Stimulated activated CD8-positive, alpha-beta memory T cell treated with anti-CD3 and anti-CD28 coated beads, Interleukin-15, amount 100 ng/mL, for 1 hour (primary cell): ENCODE results near the gene WDR7.
"Not testable (repeated sequence)": the region's sequence is repeated elsewhere in the genome, so short reads cannot be mapped to it uniquely, and the experiment has no call there.

Experiments
- DNase-seq: peaks from one replicate; pipeline ENCODE4 v3.0.0-alpha.2; 2020; ENCODE audit warnings: low read depth

The WDR7 gene

GRCh38 chr18:56654280-56654679 is 3.1 kb downstream of the WDR7 start:
- DNase-seq, result not testable (repeated sequence)

GRCh38 chr18:56658261-56658660 is 7.1 kb downstream of the WDR7 start:
- no peak for DNase-seq

- DNase-seq, result no peak
Measured at GRCh38 chr18:56659111-56659510, 8.0 kb downstream of the WDR7 start.

DNA sequence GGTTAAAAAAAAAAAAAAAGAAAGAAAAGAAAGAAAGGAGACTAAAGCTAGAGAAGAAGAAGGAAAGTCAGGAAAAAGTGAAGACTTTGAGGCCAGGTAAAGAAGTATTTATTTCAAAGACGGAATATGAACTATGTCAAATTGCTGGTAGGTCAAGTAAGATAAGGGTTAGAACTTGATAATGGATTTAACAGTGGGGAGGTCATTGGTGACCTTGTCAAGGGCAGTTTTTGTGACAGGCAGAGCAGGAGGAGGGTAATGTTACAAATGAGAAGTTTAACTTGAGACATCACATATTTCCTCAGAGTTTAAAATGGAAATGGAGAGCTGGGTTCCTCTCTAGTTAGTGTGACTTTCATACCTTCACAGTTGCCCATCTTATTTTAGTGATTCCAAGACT is 9.5 kb downstream of the WDR7 start:
- no peak for DNase-seq

GRCh38 chr18:56661360-56662062 is 10.4 kb downstream of the WDR7 start:
- DNase-seq, result no peak

- no peak for DNase-seq
Measured at GRCh38 chr18:56662063-56662408, 10.9 kb downstream of the WDR7 start.

DNA sequence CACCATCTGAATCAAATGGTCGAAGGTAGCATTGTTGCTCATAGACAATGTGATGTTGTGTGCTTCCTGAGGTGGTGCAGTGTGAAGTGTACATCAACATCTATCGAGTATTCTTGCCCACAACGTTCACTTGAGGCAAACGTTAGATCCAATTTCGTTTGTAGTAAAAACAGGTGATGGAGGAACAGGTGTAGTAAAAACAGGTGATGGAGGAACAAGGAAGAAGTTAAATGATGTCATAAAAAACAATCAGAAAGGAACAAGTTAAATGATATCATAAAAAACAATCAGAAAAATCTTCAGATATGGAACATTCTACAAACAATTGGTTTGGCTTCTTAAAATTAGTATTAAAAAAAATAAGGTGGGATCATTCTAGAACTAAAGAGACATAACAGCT is 11.3 kb downstream of the WDR7 start:
- DNase-seq, result no peak

DNA sequence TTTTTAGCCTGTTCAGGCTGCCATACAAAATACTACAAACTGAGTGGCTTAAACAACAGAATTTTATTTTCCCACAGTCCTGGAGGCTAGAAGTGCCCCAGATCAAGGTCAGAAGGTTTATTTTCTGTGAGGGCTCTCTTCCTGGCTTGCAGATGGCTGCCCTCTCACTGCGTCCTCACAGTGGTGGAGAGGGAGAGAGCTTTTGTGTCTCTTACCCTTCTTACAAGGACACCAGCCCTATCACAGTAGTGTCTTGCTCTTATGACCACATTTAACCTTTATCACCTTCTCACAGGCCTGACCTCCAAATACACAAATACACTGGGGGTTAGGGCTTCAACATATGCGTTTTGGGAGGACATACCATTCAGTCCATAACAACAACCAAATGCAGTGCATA is 11.7 kb downstream of the WDR7 start:
- no peak for DNase-seq

- DNase-seq, result no peak
Measured at GRCh38 chr18:56672391-56672790, 21.2 kb downstream of the WDR7 start.

DNA sequence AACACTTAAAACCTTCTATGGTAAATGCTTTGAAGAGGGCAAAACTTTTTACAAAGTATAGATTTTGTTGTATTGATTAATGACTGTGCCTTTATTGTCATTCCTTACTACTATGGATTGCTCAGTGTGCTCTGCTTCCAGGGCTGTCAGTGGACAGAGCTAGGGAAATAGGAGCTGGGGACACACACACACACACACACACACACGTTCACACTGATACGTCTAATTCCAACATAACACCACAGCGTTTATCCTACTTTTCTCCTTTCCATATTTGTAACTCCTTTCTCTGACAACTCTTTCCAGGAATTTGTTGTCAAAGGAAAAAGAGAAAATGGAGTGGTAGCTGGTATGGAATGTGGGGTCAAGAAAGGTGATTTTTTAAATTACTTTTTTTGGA is 21.8 kb downstream of the WDR7 start:
- DNase-seq, result no peak

DNA sequence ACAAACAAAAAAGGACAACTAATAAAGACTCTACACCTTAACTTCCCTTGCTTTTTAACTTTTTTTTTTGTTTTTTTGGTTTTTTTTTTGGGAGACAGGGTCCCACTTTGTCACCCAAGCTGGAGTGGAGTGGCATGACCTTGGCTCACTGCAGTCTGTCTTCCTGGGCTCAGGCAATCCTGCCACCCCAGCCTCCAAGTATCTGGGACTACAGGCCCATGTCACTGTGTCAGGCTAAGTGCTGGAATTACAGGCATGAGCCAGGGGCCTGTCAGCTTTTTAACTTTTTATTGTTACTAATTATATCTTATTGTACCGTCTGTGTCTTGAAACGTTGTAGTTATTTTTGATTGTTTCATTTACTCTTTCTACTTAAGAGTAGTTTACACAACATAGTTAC is 25.5 kb downstream of the WDR7 start:
- no peak for DNase-seq

- DNase-seq, result no peak
Measured at GRCh38 chr18:56678836-56679565, 27.8 kb downstream of the WDR7 start.

GRCh38 chr18:56684277-56684676 is 33.1 kb downstream of the WDR7 start:
- no peak for DNase-seq

GRCh38 chr18:56691530-56691929 is 40.4 kb downstream of the WDR7 start:
- no peak for DNase-seq

DNA sequence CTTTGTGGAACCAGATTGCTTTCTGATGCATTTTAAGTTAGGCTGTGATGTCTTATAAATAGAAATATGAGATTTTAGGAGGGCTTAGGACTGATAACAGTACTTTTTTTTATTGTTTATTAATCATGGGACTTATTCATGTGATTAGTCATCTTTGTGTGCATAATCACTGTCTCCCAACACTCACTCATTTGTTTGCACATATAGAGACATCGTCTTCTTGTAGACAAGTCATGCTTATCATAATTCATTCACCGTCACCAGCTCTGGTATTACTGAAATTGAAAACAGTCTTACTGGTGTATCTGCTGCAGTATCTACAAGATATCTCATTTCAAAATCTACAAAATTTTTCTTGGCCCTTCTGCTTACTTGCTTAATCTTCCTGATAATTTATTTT is 45.8 kb downstream of the WDR7 start:
- DNase-seq, result no peak

DNA sequence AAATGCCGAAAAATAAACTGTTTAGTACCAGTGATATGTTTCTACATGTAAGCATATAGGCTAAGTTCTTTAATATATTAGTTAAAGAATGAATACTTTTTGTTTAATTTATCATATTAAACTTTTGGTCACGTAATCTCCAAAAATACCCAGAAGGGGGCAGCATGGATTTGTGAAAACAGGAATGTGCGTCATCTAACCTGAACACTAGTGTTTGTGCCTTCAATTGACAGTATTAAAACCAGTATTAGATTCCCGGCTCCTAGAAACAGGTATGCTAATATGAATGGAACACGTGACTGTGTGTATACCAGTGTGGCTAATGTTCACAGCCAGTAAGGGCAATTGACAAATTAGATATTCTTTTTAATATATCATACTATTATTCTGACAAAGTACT is 51.8 kb downstream of the WDR7 start:
- DNase-seq, result no peak

- no peak for DNase-seq
Measured at GRCh38 chr18:56709463-56709862, 58.3 kb downstream of the WDR7 start.

DNA sequence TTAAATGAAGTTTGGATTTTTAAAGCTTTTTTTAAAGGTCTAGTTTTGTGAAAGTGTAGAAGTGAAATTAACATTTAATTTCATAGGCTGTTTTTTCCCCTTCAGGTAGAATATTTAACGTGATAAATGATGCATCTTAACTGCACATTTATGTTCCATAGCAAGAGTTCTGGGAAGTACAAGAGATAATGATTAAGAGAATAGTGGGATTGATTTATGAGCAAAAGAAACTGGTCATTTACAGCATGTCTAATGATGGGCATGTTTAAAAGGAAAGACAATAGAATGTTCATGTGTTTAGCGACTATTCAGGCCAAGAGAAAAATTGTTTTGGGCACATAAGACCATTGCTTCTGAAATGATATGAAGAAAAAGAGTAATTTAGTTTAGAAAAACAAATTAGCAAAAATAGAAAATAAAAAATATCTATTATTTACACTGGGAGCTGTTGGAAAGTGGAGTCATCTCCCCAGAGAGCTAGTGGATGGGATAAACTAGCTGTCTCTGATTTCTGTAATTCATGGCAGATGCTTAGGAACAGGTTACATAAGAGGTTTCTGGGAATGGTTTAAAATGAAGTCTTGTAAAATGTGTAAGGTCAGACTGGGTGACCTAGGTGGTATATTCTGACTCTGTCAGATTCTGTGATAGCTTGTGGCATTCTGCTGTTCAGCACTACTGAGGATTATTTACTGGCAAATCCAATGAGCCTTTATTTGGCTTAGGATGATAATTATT is 60.7 kb downstream of the WDR7 start:
- DNase-seq, result no peak

- DNase-seq, result no peak
Measured at GRCh38 chr18:56712761-56713160, 61.6 kb downstream of the WDR7 start.

DNA sequence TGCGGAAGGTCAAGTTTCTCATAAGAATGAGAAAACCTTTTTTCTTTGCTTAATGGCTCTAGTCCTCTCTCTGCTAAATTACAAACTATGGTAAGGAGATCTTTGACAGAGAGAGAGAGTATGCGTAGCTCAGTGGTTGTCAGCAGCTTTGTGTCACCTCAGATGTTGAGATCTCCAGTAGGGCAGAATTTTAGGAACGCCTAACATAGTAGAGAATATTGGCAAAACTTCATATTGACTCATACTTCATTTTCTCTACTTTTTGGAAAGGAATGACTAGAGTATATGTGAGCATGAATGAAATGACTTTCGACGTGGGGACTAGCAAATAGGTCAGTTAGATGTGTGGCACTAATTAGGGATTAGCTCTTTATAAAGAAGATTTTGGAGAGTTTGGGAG is 64.0 kb downstream of the WDR7 start:
- no peak for DNase-seq

DNA sequence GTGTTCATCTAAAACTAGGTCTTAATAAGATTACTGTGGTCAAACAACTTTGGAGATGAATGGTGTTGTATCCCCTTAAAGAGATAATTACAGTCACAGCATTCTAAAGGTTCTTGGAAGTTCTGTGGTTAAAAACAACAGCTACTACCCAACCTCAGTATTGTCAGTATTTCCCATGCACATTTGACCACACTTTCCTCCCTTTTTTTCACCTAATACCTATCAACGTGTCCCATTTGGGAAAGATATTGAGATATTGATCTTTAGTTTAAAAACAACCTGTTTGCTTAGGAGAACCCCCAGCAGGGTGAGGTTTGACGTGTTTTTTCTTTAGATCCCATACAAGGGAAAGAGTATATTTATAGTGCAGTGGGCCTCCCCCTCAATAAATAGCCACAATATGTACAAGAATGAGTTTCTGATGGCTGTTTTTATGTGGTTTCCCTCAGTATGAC is 65.6 kb downstream of the WDR7 start:
- no peak for DNase-seq

DNA sequence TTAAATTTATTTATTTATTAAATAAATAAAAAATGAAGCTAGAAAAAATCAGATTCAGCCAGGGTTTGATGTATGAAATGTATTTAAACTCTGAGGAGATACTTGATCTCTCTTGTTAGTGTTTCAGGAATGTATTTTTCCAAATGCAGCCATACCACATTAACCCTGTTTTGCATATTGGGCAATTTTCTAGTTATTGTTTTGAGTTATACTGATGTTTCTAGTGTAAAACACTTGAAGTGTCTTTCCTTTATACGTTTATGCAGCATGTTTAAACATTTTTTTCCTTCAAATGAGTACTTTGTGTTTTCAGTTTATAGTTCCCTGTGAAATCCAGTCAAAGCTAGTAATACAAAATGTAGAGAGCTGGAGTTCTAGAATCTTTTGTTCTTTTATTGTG is 69.9 kb downstream of the WDR7 start:
- no peak for DNase-seq

DNA sequence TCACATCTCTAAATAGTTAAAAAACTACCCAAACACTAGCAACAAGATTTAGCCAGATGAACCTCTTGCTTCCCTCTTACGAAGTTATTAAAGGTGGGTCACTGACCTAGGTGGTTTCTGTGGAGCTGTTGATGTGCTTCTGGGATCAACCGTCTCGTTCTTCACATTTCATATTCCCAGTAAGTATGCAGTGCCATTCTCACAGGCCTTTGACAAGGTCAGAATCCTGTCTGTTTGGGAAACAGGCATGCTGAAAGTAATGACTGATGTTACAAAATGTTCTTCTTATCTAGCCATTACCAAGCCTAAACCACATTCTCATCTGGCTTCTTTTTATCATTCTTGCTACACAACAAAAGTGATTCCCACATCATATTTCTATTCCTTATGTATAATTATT is 70.3 kb downstream of the WDR7 start:
- no peak for DNase-seq
